ENCODE results near the gene VPS52.

VPS52 gene

GRCh38 chr6:33306356-33306755, 34.7 kb upstream of the VPS52 start:
- Histone ChIP-seq H3K4me1 (ENCODE audit: control insufficient read depth, insufficient read depth, low read length) (no peaks in the 10 kb centered on the region), H3K36me3 (ENCODE audit: control insufficient read depth in 2 of 2, insufficient read depth in 1 of 2, low read length in 2 of 2) (peaks cover 4 to 11% of the 10 kb centered on the region in 2 experiments; a peak in 2 of 3 replicates), H3K4me3 (ENCODE audit: low read depth, low read length) (no peak overlapping the region), H3K9me3 (ENCODE audit: control insufficient read depth, insufficient read depth, low read depth, low read length) (no peaks in the 10 kb centered on the region), H3K27ac (ENCODE audit: extremely low read depth, low read depth, low read length) (no peak overlapping the region)
- TF ChIP-seq SCRT2 (tag by site-specific recombination; IDR thresholded peaks at IDR 0.05) = no peak
- TF ChIP-seq, protein P1, sequence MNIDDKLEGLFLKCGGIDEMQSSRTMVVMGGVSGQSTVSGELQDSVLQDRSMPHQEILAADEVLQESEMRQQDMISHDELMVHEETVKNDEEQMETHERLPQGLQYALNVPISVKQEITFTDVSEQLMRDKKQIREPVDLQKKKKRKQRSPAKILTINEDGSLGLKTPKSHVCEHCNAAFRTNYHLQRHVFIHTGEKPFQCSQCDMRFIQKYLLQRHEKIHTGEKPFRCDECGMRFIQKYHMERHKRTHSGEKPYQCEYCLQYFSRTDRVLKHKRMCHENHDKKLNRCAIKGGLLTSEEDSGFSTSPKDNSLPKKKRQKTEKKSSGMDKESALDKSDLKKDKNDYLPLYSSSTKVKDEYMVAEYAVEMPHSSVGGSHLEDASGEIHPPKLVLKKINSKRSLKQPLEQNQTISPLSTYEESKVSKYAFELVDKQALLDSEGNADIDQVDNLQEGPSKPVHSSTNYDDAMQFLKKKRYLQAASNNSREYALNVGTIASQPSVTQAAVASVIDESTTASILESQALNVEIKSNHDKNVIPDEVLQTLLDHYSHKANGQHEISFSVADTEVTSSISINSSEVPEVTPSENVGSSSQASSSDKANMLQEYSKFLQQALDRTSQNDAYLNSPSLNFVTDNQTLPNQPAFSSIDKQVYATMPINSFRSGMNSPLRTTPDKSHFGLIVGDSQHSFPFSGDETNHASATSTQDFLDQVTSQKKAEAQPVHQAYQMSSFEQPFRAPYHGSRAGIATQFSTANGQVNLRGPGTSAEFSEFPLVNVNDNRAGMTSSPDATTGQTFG (tag by site-specific recombination; IDR thresholded peaks at IDR 0.05; ENCODE audit: borderline replicate concordance) = no peak
- TF ChIP-seq ZBTB26 (tag by site-specific recombination; optimal IDR thresholded peaks at IDR 0.05) = no peak
- TF ChIP-seq ZBTB17 (tag by site-specific recombination; IDR thresholded peaks at IDR 0.05) = no peak
- TF ChIP-seq ZNF391 (tag by site-specific recombination; IDR thresholded peaks at IDR 0.05; ENCODE audit: borderline replicate concordance, low read depth) = no peak
- TF ChIP-seq HOXD13 (CRISPR knock-in tag; IDR thresholded peaks at IDR 0.05; ENCODE audit: borderline replicate concordance) = no peak
- no peak for TF ChIP-seq REPIN1 (tag by site-specific recombination; IDR thresholded peaks at IDR 0.05; ENCODE audit: low read depth)
- no peak for TF ChIP-seq KLF8 (tag by site-specific recombination; IDR thresholded peaks at IDR 0.05)
- no peak for TF ChIP-seq ZNF645 (tag by site-specific recombination; IDR thresholded peaks at IDR 0.05)
- no peak for TF ChIP-seq ZBTB7A (tag by site-specific recombination; IDR thresholded peaks at IDR 0.05; ENCODE audit: low read depth)
- TF ChIP-seq ZNF670 (tag by site-specific recombination; IDR thresholded peaks at IDR 0.05; ENCODE audit: low read depth) = no peak
- TF ChIP-seq ZNF157 (tag by site-specific recombination; IDR thresholded peaks at IDR 0.05) = no peak
- TF ChIP-seq, protein P2, sequence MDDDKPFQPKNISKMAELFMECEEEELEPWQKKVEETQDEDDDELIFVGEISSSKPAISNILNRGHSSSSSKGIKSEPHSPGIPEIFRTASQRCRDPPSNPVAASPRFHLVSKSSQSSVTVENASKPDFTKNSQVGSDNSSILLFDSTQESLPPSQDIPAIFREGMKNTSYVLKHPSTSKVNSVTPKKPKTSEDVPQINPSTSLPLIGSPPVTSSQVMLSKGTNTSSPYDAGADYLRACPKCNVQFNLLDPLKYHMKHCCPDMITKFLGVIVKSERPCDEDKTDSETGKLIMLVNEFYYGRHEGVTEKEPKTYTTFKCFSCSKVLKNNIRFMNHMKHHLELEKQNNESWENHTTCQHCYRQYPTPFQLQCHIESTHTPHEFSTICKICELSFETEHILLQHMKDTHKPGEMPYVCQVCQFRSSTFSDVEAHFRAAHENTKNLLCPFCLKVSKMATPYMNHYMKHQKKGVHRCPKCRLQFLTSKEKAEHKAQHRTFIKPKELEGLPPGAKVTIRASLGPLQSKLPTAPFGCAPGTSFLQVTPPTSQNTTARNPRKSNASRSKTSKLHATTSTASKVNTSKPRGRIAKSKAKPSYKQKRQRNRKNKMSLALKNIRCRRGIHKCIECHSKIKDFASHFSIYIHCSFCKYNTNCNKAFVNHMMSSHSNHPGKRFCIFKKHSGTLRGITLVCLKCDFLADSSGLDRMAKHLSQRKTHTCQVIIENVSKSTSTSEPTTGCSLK (tag by site-specific recombination; IDR thresholded peaks at IDR 0.05) = no peak
- no peak for TF ChIP-seq SP7 (tag by site-specific recombination; IDR thresholded peaks at IDR 0.05)
- POLR2A ChIA-PET = no interaction called here
- CTCF ChIA-PET = no interaction called here

GRCh38 chr6:33305052-33305451, 33.4 kb upstream of the VPS52 start:
- no peaks in the 10 kb centered on the region for H3K4me1 ChIP-seq (ENCODE audit: control insufficient read depth, insufficient read depth, low read length)
- no peaks in the 10 kb centered on the region for H3K9me3 ChIP-seq (ENCODE audit: control insufficient read depth, insufficient read depth, low read depth, low read length)
- POLR2A ChIA-PET = no interaction called here
- H3K4me3 ChIP-seq (ENCODE audit: low read depth, low read length) = no peak overlapping the region
- no peak overlapping the region for H3K27ac ChIP-seq (ENCODE audit: extremely low read depth, low read depth, low read length)
- peaks cover 7 to 11% of the 10 kb centered on the region in 2 experiments; a peak in 2 of 3 replicates for H3K36me3 ChIP-seq (ENCODE audit: control insufficient read depth in 2 of 2, insufficient read depth in 1 of 2, low read length in 2 of 2)
- CTCF ChIA-PET = interaction anchor here (0.6 kb wide), 1 partner anchor 119 kb away, joined by 5 read pairs; no protein-coding TSS in a partner anchor
- TF ChIP-seq PRDM10 (tag by site-specific recombination; IDR thresholded peaks at IDR 0.05) (no peak), SCRT2 (tag by site-specific recombination; IDR thresholded peaks at IDR 0.05) (no peak), SP2 (tag by site-specific recombination; IDR thresholded peaks at IDR 0.05) (no peak), ZNF510 (tag by site-specific recombination; IDR thresholded peaks at IDR 0.05; ENCODE audit: insufficient replicate concordance) (no peak), EGR2 (tag by site-specific recombination; IDR thresholded peaks at IDR 0.05; ENCODE audit: low read depth) (no peak), ZNF792 (tag by site-specific recombination; IDR thresholded peaks at IDR 0.05) (no peak)
- TF ChIP-seq, protein P3, sequence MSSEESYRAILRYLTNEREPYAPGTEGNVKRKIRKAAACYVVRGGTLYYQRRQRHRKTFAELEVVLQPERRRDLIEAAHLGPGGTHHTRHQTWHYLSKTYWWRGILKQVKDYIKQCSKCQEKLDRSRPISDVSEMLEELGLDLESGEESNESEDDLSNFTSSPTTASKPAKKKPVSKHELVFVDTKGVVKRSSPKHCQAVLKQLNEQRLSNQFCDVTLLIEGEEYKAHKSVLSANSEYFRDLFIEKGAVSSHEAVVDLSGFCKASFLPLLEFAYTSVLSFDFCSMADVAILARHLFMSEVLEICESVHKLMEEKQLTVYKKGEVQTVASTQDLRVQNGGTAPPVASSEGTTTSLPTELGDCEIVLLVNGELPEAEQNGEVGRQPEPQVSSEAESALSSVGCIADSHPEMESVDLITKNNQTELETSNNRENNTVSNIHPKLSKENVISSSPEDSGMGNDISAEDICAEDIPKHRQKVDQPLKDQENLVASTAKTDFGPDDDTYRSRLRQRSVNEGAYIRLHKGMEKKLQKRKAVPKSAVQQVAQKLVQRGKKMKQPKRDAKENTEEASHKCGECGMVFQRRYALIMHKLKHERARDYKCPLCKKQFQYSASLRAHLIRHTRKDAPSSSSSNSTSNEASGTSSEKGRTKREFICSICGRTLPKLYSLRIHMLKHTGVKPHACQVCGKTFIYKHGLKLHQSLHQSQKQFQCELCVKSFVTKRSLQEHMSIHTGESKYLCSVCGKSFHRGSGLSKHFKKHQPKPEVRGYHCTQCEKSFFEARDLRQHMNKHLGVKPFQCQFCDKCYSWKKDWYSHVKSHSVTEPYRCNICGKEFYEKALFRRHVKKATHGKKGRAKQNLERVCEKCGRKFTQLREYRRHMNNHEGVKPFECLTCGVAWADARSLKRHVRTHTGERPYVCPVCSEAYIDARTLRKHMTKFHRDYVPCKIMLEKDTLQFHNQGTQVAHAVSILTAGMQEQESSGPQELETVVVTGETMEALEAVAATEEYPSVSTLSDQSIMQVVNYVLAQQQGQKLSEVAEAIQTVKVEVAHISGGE (tag by site-specific recombination; conservative IDR thresholded peaks at IDR 0.05; ENCODE audit: low read depth) = no peak
